AG10803 (cell line): Measurements from ENCODE around the gene CNN1.

Experiments
- DNase-seq: peaks from one replicate; pipeline ENCODE4 v3.0.0; 2010; ENCODE audit warnings: low read depth
- H3K4me3 ChIP-seq: 2 replicates; pipeline ENCODE4 v1.5.1; 2011; ENCODE audit warnings: mild to moderate bottlenecking, low read length, control low read depth
- TF ChIP-seq, protein P1 (sequence below): conservative IDR thresholded peaks from 2 replicates; pipeline ENCODE4 v1.5.1; 2011; ENCODE audit warnings: mild to moderate bottlenecking, low read length, control low read depth, inconsistent platforms

The CNN1 gene

DNA sequence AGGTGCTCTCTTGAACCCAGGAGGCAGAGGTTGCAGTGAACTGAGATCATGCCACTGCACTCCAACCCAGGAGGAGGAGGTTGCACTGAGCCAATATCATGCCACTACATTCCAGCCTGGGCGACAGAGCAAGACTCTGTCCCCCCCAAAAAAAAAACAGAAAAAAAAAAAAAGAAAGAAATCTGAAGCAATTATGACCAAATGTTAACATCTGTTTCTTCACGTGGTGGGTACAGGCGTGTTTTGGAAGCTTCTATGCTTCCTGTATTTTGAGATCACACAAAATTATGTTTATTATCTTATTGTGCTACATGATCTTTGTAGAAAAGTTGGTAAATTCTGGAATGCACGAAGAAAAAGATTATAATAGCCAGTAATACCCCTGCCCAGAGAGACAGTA, 41.5 kb downstream of the CNN1 start:
- TF ChIP-seq, protein P1, sequence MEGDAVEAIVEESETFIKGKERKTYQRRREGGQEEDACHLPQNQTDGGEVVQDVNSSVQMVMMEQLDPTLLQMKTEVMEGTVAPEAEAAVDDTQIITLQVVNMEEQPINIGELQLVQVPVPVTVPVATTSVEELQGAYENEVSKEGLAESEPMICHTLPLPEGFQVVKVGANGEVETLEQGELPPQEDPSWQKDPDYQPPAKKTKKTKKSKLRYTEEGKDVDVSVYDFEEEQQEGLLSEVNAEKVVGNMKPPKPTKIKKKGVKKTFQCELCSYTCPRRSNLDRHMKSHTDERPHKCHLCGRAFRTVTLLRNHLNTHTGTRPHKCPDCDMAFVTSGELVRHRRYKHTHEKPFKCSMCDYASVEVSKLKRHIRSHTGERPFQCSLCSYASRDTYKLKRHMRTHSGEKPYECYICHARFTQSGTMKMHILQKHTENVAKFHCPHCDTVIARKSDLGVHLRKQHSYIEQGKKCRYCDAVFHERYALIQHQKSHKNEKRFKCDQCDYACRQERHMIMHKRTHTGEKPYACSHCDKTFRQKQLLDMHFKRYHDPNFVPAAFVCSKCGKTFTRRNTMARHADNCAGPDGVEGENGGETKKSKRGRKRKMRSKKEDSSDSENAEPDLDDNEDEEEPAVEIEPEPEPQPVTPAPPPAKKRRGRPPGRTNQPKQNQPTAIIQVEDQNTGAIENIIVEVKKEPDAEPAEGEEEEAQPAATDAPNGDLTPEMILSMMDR: no peak
- no peak overlapping the region for H3K4me3 ChIP-seq
- DNase-seq: no peak

GRCh38 chr19:11581740-11582139, 43.1 kb downstream of the CNN1 start:
- peak; percentile 13 for DNase-seq
- TF ChIP-seq, protein P1: no peak
- H3K4me3 ChIP-seq: no peak overlapping the region

- no peak overlapping the region for H3K4me3 ChIP-seq
- TF ChIP-seq, protein P1: no peak
Measured at GRCh38 chr19:11586331-11586730, 47.7 kb downstream of the CNN1 start.

DNA sequence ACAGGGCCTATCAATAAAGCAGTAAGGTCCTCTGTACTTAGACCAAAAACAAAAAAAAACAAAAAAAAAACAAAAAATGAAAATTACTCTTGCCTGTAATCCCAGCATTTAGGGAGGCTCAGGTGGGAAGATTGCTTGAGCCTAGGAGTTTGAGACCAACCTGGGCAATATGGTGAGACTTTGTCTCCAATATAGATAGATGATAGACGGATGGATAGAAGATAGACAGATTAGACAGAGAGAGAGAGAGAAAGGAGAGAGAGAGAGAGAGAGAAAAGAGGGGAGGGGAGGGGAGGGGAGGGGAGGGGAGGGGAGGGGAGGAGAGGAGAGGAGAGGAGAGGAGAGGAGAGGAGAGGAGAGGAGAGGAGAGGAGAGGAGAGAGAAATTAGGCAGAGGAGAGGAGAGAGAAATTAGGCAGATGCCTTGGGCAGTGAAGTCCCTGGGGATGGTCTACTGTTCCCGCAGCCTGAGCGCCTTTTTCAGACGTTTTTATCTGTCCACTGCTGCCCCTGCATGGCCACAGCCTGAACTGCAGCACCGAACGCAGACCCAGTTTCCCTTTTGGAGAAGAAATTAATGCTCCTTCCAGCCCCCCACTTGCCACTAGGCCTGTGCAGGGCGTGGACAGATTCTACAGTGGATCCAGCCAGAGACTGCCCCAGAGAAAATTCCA, 48.8 kb downstream of the CNN1 start:
- no peak overlapping the region for H3K4me3 ChIP-seq
- DNase-seq: peak; percentile 62
- TF ChIP-seq, protein P1: peak; percentile 91

More at GRCh38 chr19:11586331-11586730, 47.7 kb downstream of the CNN1 start:
- DNase-seq: no peak

GRCh38 chr19:11587975-11588631, 49.5 kb downstream of the CNN1 start:
- DNase-seq: no peak
- TF ChIP-seq, protein P1: no peak
- H3K4me3 ChIP-seq: no peak overlapping the region

DNA sequence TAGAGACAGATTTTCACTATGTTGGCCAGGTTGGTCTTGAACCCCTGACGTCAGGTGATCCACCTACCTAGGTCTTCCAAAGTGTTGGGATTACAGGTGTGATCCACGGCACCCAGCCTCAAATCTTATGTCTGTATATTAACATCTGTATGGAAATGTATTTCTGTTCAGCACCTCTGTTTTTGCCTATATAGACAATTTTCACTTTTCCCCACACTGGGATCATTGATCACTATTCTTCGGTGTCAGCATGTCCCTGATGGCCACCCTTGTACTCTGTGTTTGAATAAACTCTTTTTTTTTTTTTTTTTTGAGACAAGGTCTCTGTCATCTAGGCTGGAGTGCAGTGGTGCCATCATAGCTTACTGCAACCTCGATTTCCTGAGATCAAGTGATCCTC, 55.4 kb downstream of the CNN1 start:
- H3K4me3 ChIP-seq: no peak overlapping the region
- TF ChIP-seq, protein P1: no peak
- DNase-seq: no peak

- DNase-seq: no peak
- no peak overlapping the region for H3K4me3 ChIP-seq
- TF ChIP-seq, protein P1: no peak
Measured at GRCh38 chr19:11596156-11596555, 57.5 kb downstream of the CNN1 start.
